HUES6 (cell line): Measurements from ENCODE around the gene LGALS9B.
"Not testable (repeated sequence)": the region's sequence is repeated elsewhere in the genome, so short reads cannot be mapped to it uniquely, and the experiment has no call there.

ENCODE experiments used
- H3K27ac ChIP-seq: 2 replicates; pipeline ENCODE4 v1.7.0; 2013; ENCODE audit warnings: low read depth, mild to moderate bottlenecking, low read length, inconsistent platforms
- H3K27me3 ChIP-seq: 2 replicates; pipeline ENCODE4 v1.6.1; 2013; ENCODE audit warnings: low read length; ENCODE audit not compliant: control insufficient read depth, insufficient read depth
- H3K36me3 ChIP-seq: 2 replicates; pipeline ENCODE4 v1.6.1; 2013; ENCODE audit warnings: low read length; ENCODE audit not compliant: control insufficient read depth, insufficient read depth
- H3K4me1 ChIP-seq: 2 replicates; pipeline ENCODE4 v1.6.1; 2013; ENCODE audit warnings: low read length; ENCODE audit not compliant: control insufficient read depth, insufficient read depth
- H3K4me3 ChIP-seq: 2 replicates; pipeline ENCODE4 v1.5.1; 2013; ENCODE audit warnings: low read depth, low read length
- H3K9ac ChIP-seq: one replicate; pipeline ENCODE4 v1.6.1; 2013; ENCODE audit warnings: mild to moderate bottlenecking, low read length
- H3K9me3 ChIP-seq: 2 replicates; pipeline ENCODE4 v1.6.1; 2013; ENCODE audit warnings: low read depth, low read length; ENCODE audit not compliant: control insufficient read depth, insufficient read depth

Gene LGALS9B

DNA sequence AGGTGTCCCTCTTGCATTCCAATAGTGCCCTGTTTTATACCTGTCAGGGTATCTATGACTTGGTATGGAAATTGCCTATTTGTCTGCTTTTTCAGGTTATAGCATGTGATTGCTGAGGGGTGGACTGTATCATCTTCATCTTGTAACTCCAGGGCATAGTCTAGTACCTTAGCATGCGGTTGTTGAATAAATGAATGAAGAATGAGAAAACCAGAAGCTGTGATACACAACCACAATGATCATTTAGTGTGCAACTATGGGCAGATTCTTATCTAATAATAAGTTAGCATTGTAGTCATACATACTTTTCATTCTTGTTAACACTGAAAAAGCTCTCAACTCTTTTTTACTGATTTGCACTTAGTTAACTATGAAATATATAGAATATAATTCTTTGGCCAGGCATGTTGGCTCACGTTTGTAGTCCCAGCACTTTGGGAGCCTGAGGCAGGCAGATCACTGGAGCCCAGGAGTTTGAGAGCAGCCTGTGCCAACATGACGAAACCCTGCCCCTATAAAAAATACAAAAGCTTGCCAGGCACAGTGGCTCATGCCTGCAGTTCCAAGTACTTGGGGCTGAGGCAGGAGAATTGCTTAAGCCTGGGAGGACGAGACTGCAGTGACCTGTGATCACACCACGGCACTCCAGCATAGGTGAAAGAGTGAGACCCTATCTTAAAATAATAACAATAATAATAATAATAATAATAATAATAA is 65.9 kb downstream of the LGALS9B start:
- H3K9me3 ChIP-seq, H3K9ac ChIP-seq, H3K27me3 ChIP-seq, H3K4me3 ChIP-seq, H3K36me3 ChIP-seq, H3K27ac ChIP-seq, H3K4me1 ChIP-seq: not testable (repeated sequence)

DNA sequence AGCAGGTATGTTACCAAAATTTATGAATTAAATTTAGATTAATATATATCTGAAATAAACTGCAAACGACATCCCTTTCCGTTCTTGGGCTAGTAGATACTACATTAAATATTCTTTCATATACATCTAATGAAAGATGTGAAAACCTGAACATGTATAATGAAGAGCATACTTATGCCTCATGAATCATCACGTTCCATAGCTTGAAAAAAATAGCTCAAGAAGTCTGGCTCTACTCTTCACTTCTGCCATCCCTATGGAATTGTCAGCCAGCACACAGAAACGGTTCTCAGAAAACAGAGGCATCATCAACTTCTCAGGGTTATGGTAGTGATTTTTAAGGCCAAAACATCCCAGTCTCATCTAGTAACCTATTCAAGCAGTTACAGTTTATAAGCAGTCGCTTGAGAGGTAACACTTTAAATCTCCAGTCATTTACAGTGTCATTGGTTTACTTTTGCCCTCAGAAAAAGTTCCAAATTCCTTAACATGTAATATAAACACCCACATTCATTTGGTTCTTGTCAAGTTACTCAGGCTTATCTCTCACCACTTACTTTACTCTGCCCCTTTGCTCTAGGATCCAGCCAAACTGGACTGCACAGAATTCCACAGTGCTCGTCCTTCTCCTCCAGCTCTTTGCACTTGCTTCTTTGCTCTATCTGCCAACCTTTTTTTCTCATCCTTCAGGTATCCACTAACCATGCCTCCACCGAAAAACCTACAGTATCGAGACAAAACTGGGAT is 66.6 kb downstream of the LGALS9B start:
- H3K9me3 ChIP-seq, H3K36me3 ChIP-seq, H3K4me1 ChIP-seq, H3K9ac ChIP-seq, H3K4me3 ChIP-seq, H3K27me3 ChIP-seq, H3K27ac ChIP-seq: not testable (repeated sequence)
